ENCODE data around the gene GRN. TPM values are rescaled to one million over a fixed set of nuclear protein-coding genes. Genes with fewer than 3 reads are reported as not detected.
"Not testable (repeated sequence)": the region's sequence is repeated elsewhere in the genome, so short reads cannot be mapped to it uniquely, and the experiment has no call there.

GRN gene
- polyA plus RNA-seq, 3 donors, result 209 to 258 (median 221) TPM

- no peak for DNase-seq (ENCODE audit: low read depth in 3 of 3, low spot score in 2 of 3)
Observed at GRCh38 chr17:44345454-44346026, 438 bp downstream of the GRN start.

- no peak for DNase-seq (ENCODE audit: low read depth in 3 of 3, low spot score in 2 of 3)
Observed at GRCh38 chr17:44346064-44346844, 1.2 kb downstream of the GRN start.

- DNase-seq (ENCODE audit: low read depth in 3 of 3, low spot score in 2 of 3), result not testable (repeated sequence)
Observed at GRCh38 chr17:44347206-44348055, 2.3 kb downstream of the GRN start.

GRCh38 chr17:44348234-44348987, 3.3 kb downstream of the GRN start:
- DNase-seq (ENCODE audit: low read depth in 3 of 3, low spot score in 2 of 3), result no peak

- DNase-seq (ENCODE audit: low read depth in 3 of 3, low spot score in 2 of 3), result no peak
Observed at GRCh38 chr17:44348988-44349364, 3.9 kb downstream of the GRN start.

- no peak for DNase-seq (ENCODE audit: low read depth in 3 of 3, low spot score in 2 of 3)
Observed at GRCh38 chr17:44349553-44350070, 4.5 kb downstream of the GRN start.

- no peak for DNase-seq (ENCODE audit: low read depth in 3 of 3, low spot score in 2 of 3)
Observed at GRCh38 chr17:44350733-44351226, 5.7 kb downstream of the GRN start.

GRCh38 chr17:44351464-44351863, 6.4 kb downstream of the GRN start:
- no peak for DNase-seq (ENCODE audit: low read depth in 3 of 3, low spot score in 2 of 3)

- DNase-seq (ENCODE audit: low read depth in 3 of 3, low spot score in 2 of 3), result no peak
Observed at GRCh38 chr17:44351961-44352827, 7.1 kb downstream of the GRN start.

GRCh38 chr17:44352828-44353671, 7.9 kb downstream of the GRN start:
- no peak for DNase-seq (ENCODE audit: low read depth in 3 of 3, low spot score in 2 of 3)

GRCh38 chr17:44353672-44354331, 8.7 kb downstream of the GRN start:
- no peak for DNase-seq (ENCODE audit: low read depth in 3 of 3, low spot score in 2 of 3)

- DNase-seq (ENCODE audit: low read depth in 3 of 3, low spot score in 2 of 3), result no peak
Observed at GRCh38 chr17:44354582-44355561, 9.8 kb downstream of the GRN start.

GRCh38 chr17:44355642-44356099, 10.6 kb downstream of the GRN start:
- DNase-seq (ENCODE audit: low read depth in 3 of 3, low spot score in 2 of 3), result no peak

GRCh38 chr17:44356241-44356640, 11.1 kb downstream of the GRN start:
- no peak for DNase-seq (ENCODE audit: low read depth in 3 of 3, low spot score in 2 of 3)

GRCh38 chr17:44358066-44358465, 13.0 kb downstream of the GRN start:
- no peak for DNase-seq (ENCODE audit: low read depth in 3 of 3, low spot score in 2 of 3)

- DNase-seq (ENCODE audit: low read depth in 3 of 3, low spot score in 2 of 3), result no peak
Observed at GRCh38 chr17:44359006-44359405, 13.9 kb downstream of the GRN start.
